GM18951 (cell line): ENCODE data around the gene SNF8.

Experiments
- POLR2A ChIP-seq: IDR thresholded peaks from 4 replicates; pipeline ENCODE4 v1.6.1; 2011; ENCODE audit warnings: mild to moderate bottlenecking; ENCODE audit not compliant: insufficient read length, insufficient read depth; ENCODE audit errors: extremely low read depth
- in situ Hi-C: fragments of 300-500 bp; cut with MboI; formaldehyde crosslinking; loops from one replicate; pipeline ENCODE4 v1.12.0; 2022; ENCODE audit warnings: low sequenced_read_pairs, mixed read lengths, inconsistent platforms; ENCODE audit not compliant: unreplicated experiment

SNF8 gene

GRCh38 chr17:48944515-48945260 is at the start of gene SNF8:
Gene SNF8 (minus strand): TSS chr17:48944842. CDS start chr17:48944734, 108 bp downstream.
- TF ChIP-seq POLR2A = peak; percentile 97
- in situ Hi-C loops = no loop called here

GRCh38 chr17:48993951-48994350 is 49.3 kb upstream of the SNF8 start:
- in situ Hi-C loops = no loop called here
- TF ChIP-seq POLR2A = no peak

GRCh38 chr17:48993305-48993704 is 48.7 kb upstream of the SNF8 start:
- in situ Hi-C loops = no loop called here
- no peak for TF ChIP-seq POLR2A

GRCh38 chr17:48992444-48992843 is 47.8 kb upstream of the SNF8 start:
- in situ Hi-C loops = no loop called here
- TF ChIP-seq POLR2A = no peak

GRCh38 chr17:48990882-48991357 is 46.3 kb upstream of the SNF8 start:
- in situ Hi-C loops = no loop called here
- TF ChIP-seq POLR2A = no peak

- in situ Hi-C loops = no loop called here
- no peak for TF ChIP-seq POLR2A
These were observed 44.5 kb upstream of the SNF8 start for GRCh38 chr17:48989100-48989499.

GRCh38 chr17:48985436-48986245 is 41.0 kb upstream of the SNF8 start:
- TF ChIP-seq POLR2A = no peak
- in situ Hi-C loops = no loop called here

- in situ Hi-C loops = no loop called here
- no peak for TF ChIP-seq POLR2A
These were observed 37.4 kb upstream of the SNF8 start for GRCh38 chr17:48981927-48982539.

- in situ Hi-C loops = no loop called here
- no peak for TF ChIP-seq POLR2A
These were observed 29.2 kb upstream of the SNF8 start for GRCh38 chr17:48973806-48974205.

GRCh38 chr17:48972749-48973097 is 28.1 kb upstream of the SNF8 start:
- no peak for TF ChIP-seq POLR2A
- in situ Hi-C loops = no loop called here

- in situ Hi-C loops = no loop called here
- TF ChIP-seq POLR2A = no peak
These were observed 26.4 kb upstream of the SNF8 start for GRCh38 chr17:48970865-48971687.

- in situ Hi-C loops = no loop called here
- no peak for TF ChIP-seq POLR2A
These were observed 25.6 kb upstream of the SNF8 start for GRCh38 chr17:48970224-48970623.
